Measurements from ENCODE around the gene OCEL1. TPM values are rescaled to one million over a fixed set of nuclear protein-coding genes. Genes with fewer than 3 reads are reported as not detected.

Gene OCEL1
- total RNA-seq, 1 donor from 2014 or later, result 3.2 TPM

DNA sequence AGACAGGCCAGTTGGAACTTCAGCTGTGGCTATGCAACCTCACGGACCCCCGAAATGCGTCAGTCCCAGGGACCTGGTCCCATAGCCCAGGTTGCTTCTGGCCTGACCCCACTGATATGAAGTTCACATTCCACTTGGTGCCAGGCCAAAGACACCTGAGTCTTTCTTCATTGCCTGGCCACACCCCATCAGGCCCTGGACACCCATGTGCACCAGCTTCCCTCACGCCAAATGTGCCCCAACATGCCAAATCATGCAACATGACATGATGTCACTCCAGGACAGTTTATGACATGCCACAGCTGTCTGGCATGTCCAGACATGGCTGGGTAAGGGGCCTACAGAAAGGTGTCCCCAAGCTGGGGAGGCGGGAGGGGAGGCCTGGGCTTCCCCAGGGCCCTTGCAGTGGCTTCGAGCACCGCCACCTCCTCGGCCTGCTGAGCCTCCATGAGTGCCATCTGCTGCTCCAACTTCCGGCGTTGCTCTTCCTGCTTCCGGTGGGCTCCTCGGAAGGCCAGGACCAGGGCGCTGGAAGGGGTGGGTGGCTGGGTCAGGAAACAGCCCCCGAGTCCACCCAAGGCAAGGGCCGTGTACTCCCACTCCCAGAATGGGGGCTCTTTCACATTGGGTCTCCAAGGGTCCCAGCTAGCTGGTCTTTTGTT lies 24.0 kb downstream of the OCEL1 start:
- no peak overlapping the region for H3K4me3 ChIP-seq (ENCODE audit: low read depth, low read length)
- peak; percentile 82 for DNase-seq (ENCODE audit: low read depth)
- no peaks in the 10 kb centered on the region for H3K27me3 ChIP-seq (ENCODE audit: control insufficient read depth, insufficient read depth, low read length)
- TF ChIP-seq, protein P1, sequence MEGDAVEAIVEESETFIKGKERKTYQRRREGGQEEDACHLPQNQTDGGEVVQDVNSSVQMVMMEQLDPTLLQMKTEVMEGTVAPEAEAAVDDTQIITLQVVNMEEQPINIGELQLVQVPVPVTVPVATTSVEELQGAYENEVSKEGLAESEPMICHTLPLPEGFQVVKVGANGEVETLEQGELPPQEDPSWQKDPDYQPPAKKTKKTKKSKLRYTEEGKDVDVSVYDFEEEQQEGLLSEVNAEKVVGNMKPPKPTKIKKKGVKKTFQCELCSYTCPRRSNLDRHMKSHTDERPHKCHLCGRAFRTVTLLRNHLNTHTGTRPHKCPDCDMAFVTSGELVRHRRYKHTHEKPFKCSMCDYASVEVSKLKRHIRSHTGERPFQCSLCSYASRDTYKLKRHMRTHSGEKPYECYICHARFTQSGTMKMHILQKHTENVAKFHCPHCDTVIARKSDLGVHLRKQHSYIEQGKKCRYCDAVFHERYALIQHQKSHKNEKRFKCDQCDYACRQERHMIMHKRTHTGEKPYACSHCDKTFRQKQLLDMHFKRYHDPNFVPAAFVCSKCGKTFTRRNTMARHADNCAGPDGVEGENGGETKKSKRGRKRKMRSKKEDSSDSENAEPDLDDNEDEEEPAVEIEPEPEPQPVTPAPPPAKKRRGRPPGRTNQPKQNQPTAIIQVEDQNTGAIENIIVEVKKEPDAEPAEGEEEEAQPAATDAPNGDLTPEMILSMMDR (IDR thresholded peaks at IDR 0.05; ENCODE audit: insufficient read depth, low read length, severe bottlenecking), result no peak
- FAIRE-seq, result no peak
- H3K36me3 ChIP-seq (ENCODE audit: control insufficient read depth, insufficient read depth, low read length), result no peaks in the 10 kb centered on the region

DNA sequence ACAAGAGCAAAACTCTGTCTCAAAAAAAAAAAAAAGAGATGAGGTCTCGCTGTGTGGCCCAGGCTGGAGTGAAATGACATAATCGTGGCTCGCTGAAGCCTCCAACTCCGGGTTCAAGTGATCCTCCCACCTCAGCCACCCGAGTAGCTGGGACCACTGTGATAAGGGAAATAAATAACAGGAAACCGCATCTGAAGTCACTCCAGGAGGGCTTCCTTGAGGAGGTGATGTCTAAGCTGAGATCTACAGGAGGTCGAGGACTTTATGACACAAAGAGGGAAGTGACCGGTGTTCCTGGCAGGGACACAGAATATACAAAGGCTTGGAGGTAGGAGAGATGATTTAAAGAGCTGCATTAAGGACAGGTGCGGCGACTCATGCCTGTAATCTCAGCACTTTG lies 28.6 kb downstream of the OCEL1 start:
- no peaks in the 10 kb centered on the region for H3K36me3 ChIP-seq (ENCODE audit: control insufficient read depth, insufficient read depth, low read length)
- no peak overlapping the region for H3K4me3 ChIP-seq (ENCODE audit: low read depth, low read length)
- H3K27me3 ChIP-seq (ENCODE audit: control insufficient read depth, insufficient read depth, low read length), result no peaks in the 10 kb centered on the region
- FAIRE-seq (no peak), DNase-seq (ENCODE audit: low read depth) (no peak)
- TF ChIP-seq, protein P1 (IDR thresholded peaks at IDR 0.05; ENCODE audit: insufficient read depth, low read length, severe bottlenecking), result no peak

- DNase-seq (ENCODE audit: low read depth), result peak; percentile 63
- Histone ChIP-seq H3K36me3 (ENCODE audit: control insufficient read depth, insufficient read depth, low read length) (no peaks in the 10 kb centered on the region), H3K27me3 (ENCODE audit: control insufficient read depth, insufficient read depth, low read length) (no peaks in the 10 kb centered on the region), H3K4me3 (ENCODE audit: low read depth, low read length) (no peak overlapping the region)
- FAIRE-seq, result peak; percentile 64
- TF ChIP-seq, protein P1 (IDR thresholded peaks at IDR 0.05; ENCODE audit: insufficient read depth, low read length, severe bottlenecking), result no peak
Observed at GRCh38 chr19:17255150-17255621, 29.2 kb downstream of the OCEL1 start.

DNA sequence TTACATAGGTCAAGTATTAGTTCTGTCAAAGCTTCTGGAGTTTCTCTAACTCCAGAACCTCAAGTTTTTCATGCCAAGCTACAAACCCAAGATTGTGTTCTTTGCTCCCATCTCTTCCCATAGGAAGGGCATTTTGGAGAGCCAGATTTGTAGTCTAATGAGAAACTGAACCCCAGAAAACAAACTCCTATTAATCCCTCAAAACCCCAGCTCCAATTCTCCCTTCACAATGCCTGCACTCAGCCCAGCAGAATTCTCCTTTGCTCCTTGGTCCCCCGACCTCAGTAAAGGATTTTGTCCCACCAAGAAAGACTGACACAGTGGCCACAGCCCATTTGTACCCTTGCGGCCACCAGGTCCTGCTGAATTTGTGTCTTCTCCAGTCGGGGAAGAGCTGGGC lies 30.1 kb downstream of the OCEL1 start:
- TF ChIP-seq, protein P1 (IDR thresholded peaks at IDR 0.05; ENCODE audit: insufficient read depth, low read length, severe bottlenecking), result no peak
- Histone ChIP-seq H3K4me3 (ENCODE audit: low read depth, low read length) (no peak overlapping the region), H3K27me3 (ENCODE audit: control insufficient read depth, insufficient read depth, low read length) (no peaks in the 10 kb centered on the region), H3K36me3 (ENCODE audit: control insufficient read depth, insufficient read depth, low read length) (no peaks in the 10 kb centered on the region)
- DNase-seq (ENCODE audit: low read depth) (no peak), FAIRE-seq (no peak)

DNA sequence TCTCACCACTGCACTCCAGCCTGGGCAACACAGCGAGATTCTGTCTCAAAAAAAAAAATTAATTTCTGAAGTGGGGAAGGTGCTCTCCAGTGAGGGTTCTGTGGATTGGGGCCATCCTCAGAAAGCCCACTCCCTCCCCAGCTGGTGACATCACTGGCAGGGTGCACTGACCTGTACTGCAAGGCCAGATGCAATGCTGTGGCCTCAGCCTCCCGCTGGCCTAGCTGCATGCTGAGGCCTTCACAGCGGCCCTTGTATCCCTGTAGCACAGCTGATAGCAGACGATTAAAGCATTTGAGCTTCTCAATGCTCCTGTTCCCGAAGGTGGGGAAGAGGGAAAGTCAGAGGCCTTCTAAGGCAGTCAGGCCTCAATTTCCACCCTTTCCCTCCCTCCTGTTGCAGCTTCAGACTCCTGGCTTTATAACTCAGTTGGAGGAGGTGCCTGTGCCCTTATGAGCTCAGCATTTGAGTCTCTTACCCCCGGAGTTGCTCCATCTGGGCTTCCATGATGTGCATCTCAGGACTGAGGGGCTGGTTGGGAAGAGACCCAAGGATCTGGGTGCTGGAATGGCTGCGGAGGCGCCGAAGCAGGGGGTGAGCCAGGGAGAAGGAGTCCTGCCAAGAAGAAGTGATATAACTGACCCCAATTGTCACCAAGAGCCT lies 33.2 kb downstream of the OCEL1 start:
- Histone ChIP-seq H3K4me3 (ENCODE audit: low read depth, low read length) (no peak overlapping the region), H3K36me3 (ENCODE audit: control insufficient read depth, insufficient read depth, low read length) (no peaks in the 10 kb centered on the region), H3K27me3 (ENCODE audit: control insufficient read depth, insufficient read depth, low read length) (no peaks in the 10 kb centered on the region)
- TF ChIP-seq, protein P1 (IDR thresholded peaks at IDR 0.05; ENCODE audit: insufficient read depth, low read length, severe bottlenecking), result no peak
- no peak for DNase-seq (ENCODE audit: low read depth)
- no peak for FAIRE-seq

All from bronchial epithelial cell (primary cell).